HUDEP-2 (cell line): ENCODE measurements around the gene C2orf74.
"Not testable (repeated sequence)": the region's sequence is repeated elsewhere in the genome, so short reads cannot be mapped to it uniquely, and the experiment has no call there.

Experiments
- DNase-seq, 76 experiments: peaks; one replicate each; lab custom pipeline; 2025; ENCODE audit not compliant: unreplicated experiment in 76 of 76; lab: John Stamatoyannopoulos, UW

The C2orf74 gene

DNA sequence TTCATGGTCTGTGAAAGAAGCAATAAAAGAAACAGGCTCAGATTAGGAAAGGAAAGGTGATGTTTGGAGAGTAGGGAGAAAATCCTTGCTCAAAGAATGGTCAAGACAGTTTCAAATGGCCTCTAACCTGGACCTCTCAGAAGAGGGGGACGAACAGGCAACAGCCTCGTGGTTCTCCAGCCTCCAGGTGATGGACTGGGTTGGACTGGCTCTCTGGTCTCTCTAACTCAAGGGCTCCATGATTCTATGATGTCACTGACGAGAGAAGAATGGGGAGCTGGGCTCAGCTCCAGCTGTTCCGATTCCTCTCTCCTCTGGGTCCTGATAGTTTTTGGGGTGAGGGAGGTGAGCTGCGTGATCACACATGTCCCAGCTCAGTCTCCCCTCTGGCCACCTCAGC, at the start of gene C2orf74:
Gene C2orf74 (plus strand): TSS at position 301 of the 400 bp plus-strand sequence. CDS start 327 bp downstream, outside the sequence.
- no peak for DNase-seq

DNA sequence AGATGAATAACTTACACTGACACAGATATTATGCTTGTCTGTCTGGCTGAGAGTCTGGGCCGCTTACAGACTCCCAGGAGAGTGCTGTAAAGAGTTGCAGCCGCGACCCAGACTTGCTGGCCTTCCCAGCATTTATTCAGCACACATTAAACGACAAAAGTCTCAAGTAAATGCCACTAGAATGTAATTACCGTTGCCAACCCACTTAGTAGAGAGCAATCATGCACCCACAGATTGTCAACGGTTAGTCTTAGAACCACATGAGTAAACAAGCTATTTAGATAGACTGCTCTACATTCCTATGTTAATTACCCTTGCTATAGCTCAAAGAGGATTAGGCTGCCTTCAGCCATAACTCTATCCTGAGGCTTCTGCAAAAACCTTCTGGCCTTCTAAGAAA, 47.8 kb upstream of the C2orf74 start:
- DNase-seq: no peak

DNA sequence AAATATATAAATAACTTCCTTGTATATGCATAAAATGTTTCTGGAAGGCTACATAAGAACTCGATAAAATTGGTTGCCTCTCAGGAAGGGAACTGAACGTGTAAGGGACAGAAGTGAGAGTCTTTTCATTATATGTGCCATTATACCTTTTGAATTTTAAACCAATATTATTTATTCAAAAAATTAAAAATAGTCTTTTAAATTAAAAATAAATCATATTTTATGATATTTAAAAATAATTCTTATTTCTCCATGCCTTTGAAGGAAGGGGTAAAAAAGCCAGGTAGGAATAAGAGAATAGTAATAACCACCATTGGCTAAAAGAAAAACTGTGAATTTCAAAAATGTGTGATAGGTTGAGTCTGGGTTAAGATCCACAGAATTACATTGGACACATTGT, 45.7 kb upstream of the C2orf74 start:
- no peak for DNase-seq

DNA sequence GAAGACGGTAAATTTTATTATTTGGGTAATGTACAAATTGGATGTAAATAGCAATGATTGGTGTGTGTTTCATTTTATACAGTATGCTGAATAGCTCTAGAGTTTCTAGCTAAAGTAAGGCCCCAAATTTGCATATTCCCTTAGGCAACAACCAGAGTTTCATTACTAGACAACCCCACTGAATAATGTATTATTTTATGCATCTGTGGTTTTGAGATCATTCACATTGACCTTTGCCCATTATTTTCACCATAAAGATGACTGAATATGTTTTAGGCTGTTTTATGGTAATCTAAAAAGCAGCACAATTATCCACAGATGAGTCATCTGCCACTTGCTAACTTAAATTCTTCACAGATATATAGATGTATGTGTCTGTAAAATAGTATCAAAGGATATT, 44.5 kb upstream of the C2orf74 start:
- no peak for DNase-seq

DNA sequence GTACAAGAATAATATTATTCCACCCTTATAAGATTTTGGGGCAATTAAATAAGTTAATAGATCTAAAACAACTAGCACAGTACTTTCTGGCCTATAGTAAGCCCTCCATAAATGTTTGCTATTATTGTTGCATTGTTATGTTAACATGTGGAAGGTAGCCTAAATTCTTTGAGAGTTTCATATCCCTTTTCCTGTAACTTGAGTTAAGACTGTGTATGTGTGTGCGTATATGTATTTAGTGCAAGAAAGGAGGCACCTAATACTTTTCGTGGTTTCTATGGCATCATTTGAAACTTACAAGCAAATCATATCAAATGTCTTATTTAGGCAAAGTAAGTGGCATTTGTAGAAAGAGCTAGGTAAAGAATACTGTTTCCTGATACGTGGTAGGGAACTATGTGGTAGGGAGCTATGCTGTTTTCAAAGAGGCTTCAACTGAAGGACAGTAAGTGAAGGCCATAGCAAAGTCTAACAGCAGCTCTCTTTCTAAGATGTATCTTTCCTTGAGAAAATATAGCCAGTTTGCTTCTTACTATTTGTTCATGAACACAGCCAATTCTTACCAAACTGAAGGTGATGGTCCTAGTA, 36.8 kb upstream of the C2orf74 start:
- no peak for DNase-seq

DNA sequence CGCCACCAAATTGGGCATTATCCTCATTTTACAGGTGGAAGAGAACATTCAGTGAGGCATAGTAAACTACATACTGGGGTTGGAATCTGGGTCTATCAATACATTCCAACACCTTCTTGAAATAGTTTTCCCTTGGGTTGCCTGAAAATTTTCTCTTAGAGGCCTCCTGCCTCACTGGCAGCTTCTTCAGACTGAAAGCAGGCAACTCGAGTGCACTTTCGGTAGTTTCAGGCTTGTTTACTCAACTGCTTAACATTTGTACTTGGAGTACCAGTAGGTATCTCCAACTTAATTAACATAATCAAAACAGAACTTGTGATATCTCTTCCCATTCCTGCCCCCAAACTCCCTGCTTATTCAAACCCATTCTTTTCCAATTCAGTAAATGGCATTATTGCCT, 36.2 kb upstream of the C2orf74 start:
- DNase-seq: no peak

DNA sequence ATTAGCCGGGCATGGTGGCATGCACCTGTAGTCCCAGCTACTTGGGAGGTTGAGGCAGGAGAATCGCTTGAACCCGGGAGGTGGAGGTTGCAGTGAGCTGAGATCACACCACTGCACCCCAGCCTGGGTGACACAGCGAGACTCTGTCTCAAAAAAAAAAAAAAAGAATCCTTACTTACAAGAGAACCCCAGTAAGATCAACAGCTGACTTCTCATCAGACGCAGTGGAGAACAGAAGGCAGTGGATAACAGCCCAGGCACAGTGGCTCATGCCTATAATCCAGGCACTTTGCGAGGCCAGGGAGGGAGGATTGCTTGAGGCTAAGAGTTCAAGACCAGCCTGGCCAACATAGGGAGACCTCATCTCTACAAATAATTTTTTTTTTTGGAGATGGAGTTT, 33.9 kb upstream of the C2orf74 start:
- not testable (repeated sequence) for DNase-seq

DNA sequence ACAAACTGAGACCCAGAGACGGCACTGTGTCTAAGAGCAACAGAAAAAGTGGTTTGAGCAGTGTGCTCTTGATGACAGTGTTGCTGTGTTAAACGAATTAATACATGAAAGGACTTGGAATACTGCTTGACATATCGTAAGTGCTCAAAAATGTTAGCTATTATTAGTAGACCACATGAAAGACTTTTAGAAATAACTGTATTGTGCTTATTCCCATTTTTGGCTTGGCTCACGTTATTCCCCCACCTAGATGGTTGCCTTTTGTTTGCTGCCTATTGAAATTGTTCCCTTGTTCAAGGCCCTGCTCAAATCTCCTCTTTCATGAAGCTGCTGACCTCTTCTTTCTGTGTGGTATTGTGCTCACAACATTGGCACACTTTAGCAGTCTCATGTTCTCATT, 27.8 kb upstream of the C2orf74 start:
- no peak for DNase-seq

DNA sequence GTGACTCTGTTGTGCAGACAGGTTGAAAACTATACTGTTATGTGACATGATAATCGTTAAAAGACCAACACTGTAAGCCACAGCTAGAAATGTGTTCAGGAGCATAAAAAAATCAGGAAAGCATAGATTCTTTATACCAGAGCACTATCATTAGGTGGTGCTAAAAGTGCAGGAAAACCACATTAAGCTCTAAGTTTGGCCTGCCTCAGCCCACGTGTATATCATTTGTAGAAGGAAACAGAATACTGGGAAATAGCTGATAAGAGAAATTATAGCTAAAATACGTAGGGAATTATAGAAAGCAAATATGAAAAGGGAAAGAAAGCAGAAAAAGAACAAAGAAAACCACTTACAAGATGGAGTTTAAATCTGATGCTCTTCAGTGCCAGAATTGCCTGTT, 26.5 kb upstream of the C2orf74 start:
- peak in 33 of 76 experiments; percentile 1 to 57 (median 20) for DNase-seq

DNA sequence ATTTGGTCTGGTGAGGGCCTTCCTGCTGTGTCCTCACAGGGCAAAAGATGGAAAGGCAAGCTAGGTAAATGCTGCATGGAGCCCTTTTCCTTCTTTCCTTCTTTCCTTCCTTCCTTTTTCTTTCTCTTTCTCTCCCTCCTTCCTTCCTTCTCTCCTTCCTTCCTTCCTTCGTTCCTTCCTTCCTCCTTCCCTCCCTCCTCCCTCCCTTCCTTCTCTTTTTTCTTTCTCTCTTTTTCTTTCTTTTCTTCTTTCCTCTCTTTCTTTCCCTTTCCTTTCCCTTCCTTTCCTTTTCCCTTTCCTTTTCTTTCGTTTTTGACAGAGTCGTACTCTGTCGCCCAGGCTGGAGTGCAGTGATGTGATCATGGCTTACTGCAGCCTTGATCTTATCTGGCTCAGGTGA, 23.1 kb upstream of the C2orf74 start:
- no peak for DNase-seq

DNA sequence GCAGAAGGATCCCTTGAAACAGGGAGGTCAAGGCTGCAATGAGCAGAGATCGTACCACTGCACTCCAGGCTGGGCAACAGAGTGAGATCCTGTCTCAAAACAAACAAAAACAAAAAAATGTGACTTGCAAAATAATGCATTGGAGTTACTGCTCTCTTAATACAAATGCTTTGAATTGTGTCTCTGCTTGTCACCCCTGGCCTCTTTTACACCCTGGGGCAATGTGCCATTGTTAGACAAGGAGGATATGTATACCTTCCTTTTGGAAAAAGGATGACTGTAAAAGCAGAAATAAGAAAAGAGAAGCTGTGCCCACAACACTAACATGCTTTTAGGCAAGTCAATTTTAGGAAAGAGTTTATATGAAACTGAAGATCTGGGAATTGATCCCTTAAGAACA, 20.8 kb upstream of the C2orf74 start:
- DNase-seq: no peak

DNA sequence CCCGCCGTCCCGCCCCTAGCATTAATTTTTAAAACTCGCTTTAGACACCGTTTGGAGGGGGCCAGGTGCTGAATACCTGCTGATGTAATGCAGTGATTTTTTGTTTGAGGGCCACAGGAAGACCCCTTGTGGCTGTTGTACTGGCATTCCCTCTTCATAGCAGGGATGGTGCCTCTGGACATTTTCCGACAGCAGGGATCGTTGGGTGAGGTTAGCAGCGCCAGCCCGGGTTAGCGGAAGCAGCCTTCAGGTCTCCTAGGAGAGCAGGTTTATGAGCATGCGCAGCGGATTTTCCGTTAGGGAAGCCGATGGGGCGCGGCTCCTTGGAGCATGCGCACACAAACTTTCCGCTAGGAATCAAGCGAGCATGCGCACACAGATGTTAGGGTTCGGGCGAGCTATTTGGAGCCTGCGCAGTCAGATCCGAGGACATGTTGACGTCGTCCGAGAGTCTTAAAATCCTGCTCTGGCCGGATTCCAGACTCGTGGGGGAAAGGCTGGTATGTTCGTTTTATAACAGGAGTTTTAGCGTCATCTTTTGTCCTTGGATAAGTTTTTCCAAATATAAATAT, 17.2 kb upstream of the C2orf74 start:
- peak in 73 of 76 experiments; percentile 1 to 97 (median 82) for DNase-seq

DNA sequence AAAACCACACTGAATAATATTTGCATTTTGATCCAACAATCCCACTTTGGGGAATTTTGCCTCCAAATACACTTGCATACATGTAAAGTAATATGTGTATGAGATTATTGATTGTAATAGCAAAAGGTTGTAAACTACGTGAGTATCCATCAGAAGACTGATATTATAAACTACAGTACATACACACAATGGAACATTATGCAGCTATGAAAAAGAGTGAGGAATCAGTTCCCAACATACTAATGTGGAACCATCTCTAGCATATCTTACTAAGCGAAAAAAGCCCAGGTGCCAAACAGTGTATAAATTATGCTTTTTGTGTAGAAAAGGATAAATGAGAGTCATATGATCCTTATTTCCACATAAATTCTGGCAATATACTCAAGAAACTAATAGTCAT, 16.0 kb upstream of the C2orf74 start:
- no peak for DNase-seq

DNA sequence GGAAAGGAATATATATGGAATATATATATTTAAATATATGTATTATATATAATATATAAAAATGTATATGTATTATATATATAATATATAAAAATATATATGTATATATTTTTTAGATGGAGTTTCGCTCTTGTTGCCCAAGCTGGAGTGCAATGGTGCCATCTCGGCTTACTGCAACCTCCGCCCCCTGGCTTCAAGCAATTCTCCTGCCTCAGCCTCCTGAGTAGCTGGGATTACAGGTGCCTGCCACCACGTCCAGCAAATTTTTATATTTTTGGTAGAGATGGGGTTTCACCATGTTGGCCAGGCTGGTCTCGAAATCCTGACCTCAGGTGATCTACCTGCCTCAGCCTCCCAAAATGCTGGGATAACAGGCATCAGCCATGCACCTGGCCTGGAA, 13.9 kb upstream of the C2orf74 start:
- DNase-seq: not testable (repeated sequence)

DNA sequence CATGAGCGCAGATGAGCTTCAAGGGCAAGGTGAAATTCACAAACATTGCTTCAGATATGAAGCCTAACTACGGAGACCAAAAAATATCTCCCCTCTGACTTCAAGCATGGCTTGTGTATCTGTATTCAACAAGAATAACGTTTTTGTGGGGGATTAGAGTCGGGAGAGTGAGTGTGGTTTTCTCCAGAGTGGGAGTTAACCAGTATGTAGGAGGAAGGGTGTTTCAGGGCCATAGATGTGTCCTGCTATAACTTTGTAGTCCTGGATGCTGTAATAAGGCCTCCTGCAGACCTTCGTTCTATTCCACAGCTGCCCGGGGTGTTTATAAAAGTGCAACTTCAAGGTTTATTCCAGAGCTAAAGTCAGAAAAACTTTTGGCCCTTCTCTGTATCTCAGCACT, 12.9 kb upstream of the C2orf74 start:
- DNase-seq: no peak

DNA sequence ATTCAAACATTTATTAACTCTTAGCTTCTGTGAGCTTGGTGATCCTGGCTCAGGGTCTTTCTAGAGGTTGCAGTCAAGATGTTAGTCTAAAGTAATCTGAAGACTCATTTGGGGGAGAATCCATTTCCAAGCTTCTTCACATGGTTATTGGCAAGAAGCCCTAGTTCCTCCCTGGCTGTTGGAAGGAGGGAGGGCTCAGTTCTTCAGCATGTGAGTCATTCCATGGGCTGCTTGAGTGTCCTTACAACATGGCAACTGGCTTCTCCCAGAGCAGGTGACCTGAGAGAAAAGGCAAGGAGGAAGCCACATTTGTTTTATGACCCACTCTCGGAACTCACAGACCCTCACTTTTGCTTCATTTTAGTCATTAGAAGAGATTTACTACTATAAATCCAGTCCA, 10.6 kb upstream of the C2orf74 start:
- no peak for DNase-seq

DNA sequence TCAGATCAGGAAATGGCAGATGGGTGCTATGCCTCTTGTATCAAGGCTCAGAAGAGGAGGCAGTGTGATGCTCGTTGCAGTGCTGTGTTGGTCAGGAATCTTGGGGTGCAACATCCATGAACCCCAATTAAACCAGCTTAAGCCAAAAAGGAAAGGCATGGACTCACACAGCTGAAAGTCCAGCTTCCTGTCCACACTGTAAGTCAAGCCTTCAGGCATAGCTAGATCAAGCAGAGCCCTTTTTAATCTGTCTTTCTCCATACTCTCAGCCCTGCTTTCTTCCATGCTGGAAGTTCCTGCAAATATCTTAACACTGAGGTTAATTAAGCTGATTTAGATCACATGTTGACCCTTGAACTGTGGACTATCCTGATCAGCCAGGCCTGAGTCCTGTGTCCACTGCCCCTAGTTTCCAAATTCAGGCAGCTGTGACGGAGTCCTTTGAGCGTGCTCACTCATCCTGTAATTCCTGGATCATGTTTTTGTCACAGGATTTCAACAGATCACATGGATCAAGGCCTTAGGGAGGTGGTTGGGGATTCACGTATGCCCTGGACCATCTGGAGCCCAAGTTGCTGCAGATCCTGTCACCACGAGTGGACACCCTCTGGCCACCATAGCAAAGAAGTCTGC, 4.5 kb upstream of the C2orf74 start:
- no peak for DNase-seq

DNA sequence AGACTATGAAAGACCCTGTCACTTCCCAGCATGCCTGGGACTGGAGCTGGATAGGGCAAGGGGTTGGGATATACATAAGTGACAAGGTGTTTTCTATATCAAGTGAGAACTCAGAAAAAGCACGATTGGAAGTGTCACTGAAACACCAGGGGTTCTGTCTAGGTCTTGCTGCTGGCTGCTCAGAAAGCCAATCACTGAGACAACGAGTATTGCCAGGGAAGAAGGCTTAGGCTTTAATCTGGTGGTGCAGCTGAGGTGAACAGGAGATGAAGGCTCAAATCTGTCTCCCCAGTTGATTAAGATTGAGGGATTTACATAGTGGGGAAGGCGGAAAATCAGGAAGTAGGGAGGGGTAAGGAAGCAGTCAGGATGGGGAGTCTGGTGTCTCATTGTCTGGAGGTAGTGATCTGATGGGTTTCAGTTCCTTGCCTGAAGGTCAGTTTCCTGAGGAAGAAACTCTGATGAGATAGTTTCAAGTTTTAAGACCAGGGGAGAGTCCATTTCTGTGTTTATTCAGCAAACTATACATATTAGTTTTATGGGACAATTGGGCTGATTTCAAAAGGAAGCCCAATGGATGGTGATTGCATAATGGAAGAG, 3.5 kb upstream of the C2orf74 start:
- no peak for DNase-seq

DNA sequence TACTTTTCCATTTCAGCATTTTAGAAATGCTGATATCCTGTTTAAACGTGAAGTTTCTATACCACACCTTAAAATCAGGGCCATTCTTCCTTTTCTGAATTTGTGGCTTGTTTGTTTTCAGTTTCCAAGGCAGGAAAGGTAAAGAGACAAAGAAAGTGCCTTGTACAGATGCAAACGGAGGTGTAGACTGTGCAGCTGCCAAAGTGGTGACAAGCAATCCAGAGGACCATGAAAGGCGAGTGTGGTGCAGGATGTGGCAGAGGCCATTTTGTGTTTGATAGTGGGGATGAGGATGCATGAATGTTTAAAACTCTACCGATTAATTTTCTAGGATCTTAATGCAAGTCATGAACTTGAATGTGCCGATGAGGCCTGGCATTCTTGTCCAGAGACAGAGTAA, 733 bp downstream of the C2orf74 start:
- no peak for DNase-seq

DNA sequence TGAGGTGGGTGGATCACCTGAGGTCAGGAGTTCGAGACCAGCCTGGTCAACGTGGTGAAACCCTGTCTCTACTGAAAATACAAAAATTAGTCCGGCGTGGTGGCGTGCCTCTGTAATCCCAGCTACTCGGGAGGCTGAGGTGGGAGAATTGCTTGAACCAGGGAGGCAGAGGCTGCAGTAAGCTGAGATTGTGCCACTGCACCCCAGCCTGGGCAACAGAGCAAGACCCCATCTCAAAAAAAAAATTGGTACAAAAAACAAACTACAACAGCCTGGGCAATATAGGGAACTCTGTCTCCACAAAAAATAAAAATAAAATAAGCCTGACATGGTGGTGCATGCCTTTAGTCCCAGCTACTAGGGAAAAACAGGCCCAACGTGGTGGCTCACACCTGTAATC, 3.1 kb downstream of the C2orf74 start:
- not testable (repeated sequence) for DNase-seq

DNA sequence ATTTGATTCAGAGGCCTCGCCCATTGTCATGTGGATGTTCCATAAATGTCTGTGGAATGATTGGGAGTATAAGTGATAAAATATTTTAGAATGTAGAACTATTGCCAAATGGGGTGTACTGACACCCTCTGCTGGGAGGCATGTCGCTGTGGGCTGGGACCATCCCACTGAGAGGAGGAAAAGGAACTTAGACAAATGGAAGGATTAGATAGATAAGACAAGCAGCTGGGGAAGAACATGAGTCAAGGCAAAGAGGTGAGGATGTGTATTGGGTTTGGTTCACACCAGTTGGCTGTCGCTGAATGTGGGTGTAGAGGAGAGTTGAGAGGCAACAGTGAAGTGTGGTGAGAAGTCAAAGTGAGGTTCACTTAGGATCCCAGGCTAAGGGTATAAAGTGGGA, 4.0 kb downstream of the C2orf74 start:
- no peak for DNase-seq

DNA sequence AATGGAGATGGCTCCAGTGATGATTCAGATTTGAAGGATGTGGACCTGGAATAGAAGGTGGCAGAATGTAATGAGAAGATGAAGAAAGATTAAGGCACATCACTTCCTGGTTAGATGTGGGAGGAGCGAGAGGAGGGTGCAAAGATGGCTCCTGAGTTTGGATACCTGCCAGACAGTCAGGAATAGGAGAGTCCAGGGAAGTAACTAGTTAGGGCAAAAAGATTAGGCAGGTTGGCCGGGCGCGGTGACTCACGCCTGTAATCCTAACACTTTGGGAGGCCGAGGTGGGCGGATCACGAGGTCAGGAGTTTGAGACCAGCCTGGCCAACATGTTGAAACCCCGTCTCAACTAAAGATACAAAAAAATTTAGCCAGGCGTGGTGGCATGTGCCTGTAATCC, 5.6 kb downstream of the C2orf74 start:
- DNase-seq: no peak
